H1 (cell line): Measurements from ENCODE around the gene HSF2. TPM values are rescaled to one million over a fixed set of nuclear protein-coding genes. Genes with fewer than 3 reads are reported as not detected.

Source experiments
- CTCF ChIA-PET: fragments of 300-600 bp; sonication (Branson Sonifier 250); formaldehyde crosslinking; loops from one replicate; lab custom pipeline; 2021; ENCODE audit not compliant: partially characterized antibody; lab: Charles Lee
- POLR2A ChIA-PET: fragments of 300-600 bp; sonication (Branson Sonifier 250); formaldehyde crosslinking; loops from one replicate; lab custom pipeline; 2021; ENCODE audit warnings: inconsistent platforms; ENCODE audit not compliant: partially characterized antibody; lab: Charles Lee
- DNase-seq, 2 experiments: peaks; one replicate each; pipeline versions ENCODE4 v3.0.0 to v3.0.0-alpha.2; 2010 to 2022; ENCODE audit warnings: low spot score in 2 of 2, low read depth in 1 of 2, mixed read lengths in 1 of 2
- FAIRE-seq: peaks from 2 replicates; lab custom pipeline; 2011; peaks lifted over from hg19 to GRCh38; lab: Jason Lieb, UNC
- H2AFZ ChIP-seq: 2 replicates; pipeline ENCODE4 v1.8.1; 2012; ENCODE audit warnings: low read length, inconsistent platforms
- H2AK5ac ChIP-seq: 2 replicates; pipeline ENCODE4 v1.6.1; 2013; ENCODE audit warnings: low read depth, low read length
- H2BK120ac ChIP-seq: replicated peaks from 2 replicates; pipeline ENCODE3; 2013; ENCODE audit warnings: low read depth, low read length, inconsistent platforms
- H2BK12ac ChIP-seq: 2 replicates; pipeline ENCODE4 v1.6.1; 2013; ENCODE audit warnings: low read depth, low read length
- H2BK15ac ChIP-seq: 2 replicates; pipeline ENCODE4 v1.6.1; 2013; ENCODE audit warnings: low read length
- H2BK20ac ChIP-seq: 2 replicates; pipeline ENCODE4 v1.6.1; 2013; ENCODE audit warnings: low read length
- H2BK5ac ChIP-seq: 2 replicates; pipeline ENCODE4 v1.6.1; 2013; ENCODE audit warnings: low read depth, low read length
- H3K14ac ChIP-seq: 2 replicates; pipeline ENCODE4 v1.6.1; 2013; ENCODE audit warnings: inconsistent platforms; ENCODE audit not compliant: insufficient read length
- H3K18ac ChIP-seq: 2 replicates; pipeline ENCODE4 v1.6.1; 2013; ENCODE audit warnings: low read length; ENCODE audit errors: extremely low read depth
- H3K23ac ChIP-seq: 2 replicates; pipeline ENCODE4 v1.6.1; 2013; ENCODE audit warnings: inconsistent platforms; ENCODE audit not compliant: insufficient read length
- H3K23me2 ChIP-seq: 2 replicates; pipeline ENCODE4 v1.6.1; 2013; ENCODE audit warnings: low read depth, low read length
- H3K27ac ChIP-seq: 2 replicates; pipeline ENCODE4 v1.6.1; 2011; ENCODE audit warnings: low read depth, low read length, inconsistent platforms
- H3K27me3 ChIP-seq, 4 experiments: replicated peaks in 1 of 4; 1 replicate in 1 of 4; 2 replicates in 3 of 4; pipeline versions ENCODE4 v1.6.1 to v1.8.1; 2011 to 2013; ENCODE audit warnings: low read length in 3 of 4, mild to moderate bottlenecking in 3 of 4, inconsistent platforms in 2 of 4, mixed read lengths in 2 of 4, moderate library complexity in 1 of 4; ENCODE audit not compliant: control insufficient read depth in 3 of 4, insufficient read depth in 3 of 4; ENCODE audit errors: extremely low read depth in 1 of 4
- H3K36me3 ChIP-seq, 4 experiments: 2 replicates each; pipeline versions ENCODE4 v1.6.1 to v1.8.1; 2011 to 2013; ENCODE audit warnings: mild to moderate bottlenecking in 4 of 4, low read length in 3 of 4, moderate library complexity in 2 of 4, control low read depth in 1 of 4, inconsistent platforms in 1 of 4; ENCODE audit not compliant: insufficient read depth in 4 of 4, control insufficient read depth in 2 of 4
- H3K4ac ChIP-seq: replicated peaks from 2 replicates; pipeline ENCODE3; 2013; ENCODE audit warnings: low read length, low read depth, mixed read lengths, inconsistent platforms; ENCODE audit not compliant: insufficient read length
- H3K4me1 ChIP-seq, 4 experiments: replicated peaks in 1 of 4; 1 replicate in 1 of 4; 2 replicates in 3 of 4; pipeline versions ENCODE4 v1.6.1 to v1.8.1; 2011 to 2013; ENCODE audit warnings: low read length in 3 of 4, inconsistent platforms in 2 of 4, mixed read lengths in 1 of 4; ENCODE audit not compliant: insufficient read depth in 4 of 4, control insufficient read depth in 3 of 4
- H3K4me2 ChIP-seq, 2 experiments: 2 replicates each; pipeline versions ENCODE4 v1.6.1 to v1.8.1; 2011 to 2013; ENCODE audit warnings: low read depth in 2 of 2, low read length in 2 of 2, control low read depth in 1 of 2, inconsistent platforms in 1 of 2, mild to moderate bottlenecking in 1 of 2; ENCODE audit not compliant: insufficient read depth in 1 of 2
- H3K4me3 ChIP-seq, 4 experiments: fragments of 200-600, 300-600 bp in 1 of 4; sonication (generic), shearing (Covaris generic), sonication (Bioruptor Twin) in 1 of 4; 2 replicates each; pipeline versions ENCODE4 v1.5.1 to v1.8.1; 2011 to 2016; ENCODE audit warnings: low read length in 4 of 4, low read depth in 3 of 4, control low read depth in 2 of 4, inconsistent platforms in 2 of 4, mild to moderate bottlenecking in 2 of 4, mixed read lengths in 1 of 4, moderate library complexity in 1 of 4; ENCODE audit not compliant: insufficient read depth in 2 of 4; ENCODE audit errors: extremely low read depth in 1 of 4
- H3K56ac ChIP-seq: replicated peaks from 2 replicates; pipeline ENCODE3; 2013; ENCODE audit warnings: low read depth, mild to moderate bottlenecking, mixed read lengths, low read length, inconsistent platforms; ENCODE audit not compliant: insufficient read length
- H3K79me1 ChIP-seq: 2 replicates; pipeline ENCODE4 v1.6.1; 2013; ENCODE audit warnings: low read depth, low read length, control low read depth
- H3K79me2 ChIP-seq, 2 experiments: 2 replicates each; pipeline versions ENCODE4 v1.6.1 to v1.8.1; 2012 to 2013; ENCODE audit warnings: low read length in 2 of 2, mild to moderate bottlenecking in 2 of 2, inconsistent platforms in 1 of 2; ENCODE audit not compliant: insufficient read depth in 2 of 2, control insufficient read depth in 1 of 2
- H3K9ac ChIP-seq, 4 experiments: replicated peaks in 1 of 4; 1 replicate in 1 of 4; 2 replicates in 3 of 4; pipeline versions ENCODE4 v1.6.1 to v1.8.1; 2011 to 2013; ENCODE audit warnings: low read depth in 3 of 4, low read length in 3 of 4, control low read depth in 2 of 4, mild to moderate bottlenecking in 2 of 4, moderate library complexity in 2 of 4, inconsistent platforms in 1 of 4; ENCODE audit errors: extremely low read depth in 1 of 4
- H3K9me3 ChIP-seq, 2 experiments: 2 replicates each; pipeline versions ENCODE4 v1.6.1 to v1.8.1; 2012 to 2013; ENCODE audit warnings: mild to moderate bottlenecking in 2 of 2, moderate library complexity in 2 of 2, control low read depth in 1 of 2, inconsistent platforms in 1 of 2, low read depth in 1 of 2, low read length in 1 of 2, mixed read lengths in 1 of 2; ENCODE audit not compliant: insufficient read depth in 2 of 2
- H4K20me1 ChIP-seq, 2 experiments: replicated peaks in 1 of 2; 2 replicates each; pipeline versions ENCODE3 to v1.8.1; 2011 to 2013; ENCODE audit warnings: inconsistent platforms in 2 of 2, low read length in 2 of 2, mild to moderate bottlenecking in 1 of 2; ENCODE audit not compliant: insufficient read depth in 2 of 2, control insufficient read depth in 1 of 2
- H4K5ac ChIP-seq: 2 replicates; pipeline ENCODE4 v1.6.1; 2013; ENCODE audit warnings: low read length, low read depth, mixed read lengths, inconsistent platforms; ENCODE audit not compliant: insufficient read length
- H4K8ac ChIP-seq: 2 replicates; pipeline ENCODE4 v1.8.0; 2013; ENCODE audit warnings: mild to moderate bottlenecking, moderate library complexity, low read length, inconsistent platforms; ENCODE audit not compliant: insufficient read depth; ENCODE audit errors: extremely low read depth
- H4K91ac ChIP-seq: replicated peaks from 2 replicates; pipeline ENCODE3; 2013; ENCODE audit warnings: low read length, mixed read lengths, inconsistent platforms; ENCODE audit not compliant: insufficient read length
- CHD2 ChIP-seq: IDR thresholded peaks from 2 replicates; pipeline ENCODE4 v1.6.1; 2012; ENCODE audit warnings: low read length, improper control_type of control experiment
- CTBP2 ChIP-seq: IDR thresholded peaks from 2 replicates; pipeline ENCODE4 v1.7.0; 2011; ENCODE audit warnings: borderline replicate concordance, mild to moderate bottlenecking, moderate library complexity, mixed read lengths, low read length; ENCODE audit not compliant: insufficient read depth, insufficient read length
- FOSL1 ChIP-seq: IDR thresholded peaks from 2 replicates; pipeline ENCODE4 v1.6.1; 2011; ENCODE audit warnings: mild to moderate bottlenecking, low read depth, low read length, moderate library complexity; ENCODE audit not compliant: insufficient read depth
- GABPA ChIP-seq: IDR thresholded peaks from 2 replicates; pipeline ENCODE4 v1.6.1; 2011; ENCODE audit warnings: mild to moderate bottlenecking, low read length, moderate library complexity, borderline replicate concordance; ENCODE audit not compliant: insufficient read depth
- HDAC6 ChIP-seq: IDR thresholded peaks from one replicate; pipeline ENCODE4 v1.7.1; 2012; ENCODE audit warnings: low read depth, mild to moderate bottlenecking, inconsistent platforms, low read length, moderate library complexity
- RAD21 ChIP-seq, 2 experiments: IDR thresholded peaks in 1 of 2; conservative IDR thresholded peaks in 1 of 2; 2 replicates each; pipeline ENCODE4 v1.6.1; 2011; ENCODE audit warnings: low read depth in 2 of 2, low read length in 2 of 2, improper control_type of control experiment in 1 of 2, inconsistent platforms in 1 of 2, mild to moderate bottlenecking in 1 of 2, moderate library complexity in 1 of 2
- RFX5 ChIP-seq: IDR thresholded peaks from 2 replicates; pipeline ENCODE4 v1.6.1; 2011; ENCODE audit warnings: low read depth, low read length, improper control_type of control experiment, borderline replicate concordance
- SP2 ChIP-seq: IDR thresholded peaks from 2 replicates; pipeline ENCODE4 v1.6.1; 2012; ENCODE audit warnings: mild to moderate bottlenecking, low read length, inconsistent platforms
- SP4 ChIP-seq: IDR thresholded peaks from 2 replicates; pipeline ENCODE4 v1.6.1; 2012; ENCODE audit warnings: low read length, inconsistent platforms
- WGBS, 2 experiments: shearing (Covaris generic) in 1 of 2; methylation state at CpG; one replicate each; pipeline versions ENCODE4 v1.1.6 to v1.1.7; 2013 to 2015; ENCODE audit warnings: low lambda C conversion rate in 2 of 2, mixed read lengths in 2 of 2, inconsistent platforms in 1 of 2, low coverage in 1 of 2, missing lambda C conversion rate in 1 of 2; ENCODE audit not compliant: insufficient replicate concordance in 2 of 2, insufficient coverage in 1 of 2, insufficient read length in 1 of 2; ENCODE audit errors: extremely low coverage in 1 of 2, missing lambda C conversion rate in 1 of 2; 5-methylcytosine and 5-hydroxymethylcytosine counted together
- polyA plus RNA-seq, 7 experiments: library from polyadenylated mRNA; depleted of rRNA in 3 of 7; stranded (reverse) in 5 of 7; unstranded in 2 of 7; fragments of >200 nt in 5 of 7; fragments of 200-250 nt in 2 of 7; gene quantifications; 1 replicate in 5 of 7; 2 replicates in 1 of 7; 4 replicates in 1 of 7; pipeline versions ENCODE4 v1.2.1 to v1.2.3, GENCODE V29; 2011 to 2013; ENCODE audit warnings: missing spikeins in 2 of 7, mixed read lengths in 2 of 7
- total RNA-seq: library from RNA; stranded (reverse); fragmentation: NEBNext Ultra II Directional; extraction: Animal tissue kit (Norgen Biotek cat#: 25700); gene quantifications from 2 replicates; pipeline ENCODE4 v1.2.1, GENCODE V29; 2021
- TF ChIP-seq, protein P1 (sequence below): IDR thresholded peaks from 2 replicates; pipeline ENCODE4 v1.6.1; 2012; ENCODE audit warnings: low read length, inconsistent platforms

Gene HSF2
- total and polyA plus RNA-seq, 2 of the 8 experiments (the other 6 are each of a cell fraction or from before 2014, with no cell fraction given), result 16.3 to 18.3 TPM

DNA sequence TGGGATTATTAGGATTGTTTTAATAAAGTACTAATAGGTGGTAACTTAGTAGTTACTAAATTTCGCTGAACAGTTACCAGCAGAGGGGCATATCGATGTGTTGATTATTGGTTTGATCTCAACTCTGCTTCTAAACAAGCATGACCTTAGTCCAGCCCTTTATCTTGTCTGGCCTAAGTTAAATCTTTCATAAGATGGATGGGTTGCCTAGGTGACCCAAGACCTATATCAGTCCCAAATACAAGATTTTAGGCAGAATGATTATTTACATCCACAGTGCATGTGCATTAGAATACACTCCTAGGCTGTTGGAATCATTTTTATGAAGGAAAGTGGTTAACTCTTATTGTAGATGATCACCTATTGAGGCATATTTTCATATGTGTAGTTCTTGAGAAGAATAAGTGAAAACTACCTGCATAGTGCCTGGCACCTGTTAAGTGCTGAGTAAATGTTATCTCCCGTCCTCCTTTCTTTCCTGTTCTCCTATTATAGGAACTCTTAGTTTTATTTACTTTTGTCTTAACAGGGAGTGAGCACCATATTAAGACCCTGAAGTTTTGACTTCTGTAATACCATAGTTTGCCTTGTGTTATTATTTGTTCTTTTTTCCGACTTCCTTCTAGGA lies 1.1 kb downstream of the HSF2 start:
- Histone ChIP-seq H4K5ac (no peak overlapping the region), H3K36me3 (no peaks in the 10 kb centered on the region), H2BK20ac (no peak overlapping the region), H2BK15ac (no peak overlapping the region), H2BK5ac (no peak overlapping the region), H3K9me3 (no peaks in the 10 kb centered on the region), H3K18ac (no peak overlapping the region), H2BK12ac (no peak overlapping the region), H2BK120ac (no peak overlapping the region), H3K79me1 (peaks cover 3% of the 10 kb centered on the region), H3K27me3 (peaks cover 7 to 22% (median 16%) of the 10 kb centered on the region in 4 experiments), H3K9ac (no peak overlapping the region; a peak in 1 of 7 replicates), H3K4ac (no peak overlapping the region), H3K56ac (no peak overlapping the region), H3K23ac (no peak overlapping the region), H3K4me1 (peaks cover 0 to 4% (median 0%) of the 10 kb centered on the region in 4 experiments; a peak in 2 of 7 replicates), H3K4me2 (peak overlapping the region; percentile 83 to 89), H2AK5ac (no peak overlapping the region), H4K20me1 (peaks cover 7 to 8% of the 10 kb centered on the region in 2 experiments), H2AFZ (no peak overlapping the region), H3K79me2 (peaks cover 0 to 56% of the 10 kb centered on the region in 2 experiments; a peak in 3 of 4 replicates), H3K23me2 (0 out of 2 replicates have a peak, but pooled peaks cover 2% of the 10 kb centered on the region), H3K4me3 (peak overlapping the region; percentile 85 to 99 (median 96)), H4K8ac (no peak overlapping the region), H4K91ac (no peak overlapping the region), H3K14ac (no peak overlapping the region), H3K27ac (no peak overlapping the region)
- DNase-seq (no peak), FAIRE-seq (no peak)
- ChIA-PET POLR2A (interaction anchor here (1.4 kb wide), 1 partner anchor 9 kb away, joined by 4 read pairs; no protein-coding TSS in a partner anchor), CTCF (interaction anchor here (0.6 kb wide), 1 partner anchor 784 kb away, joined by 3 read pairs; no protein-coding TSS in a partner anchor)
- 73% methylated on average over 4 of the region's 4 CpGs; no CpG with 5 or more reads in 1 of the 2 experiments for WGBS, 2 experiments
- TF ChIP-seq, protein P1, sequence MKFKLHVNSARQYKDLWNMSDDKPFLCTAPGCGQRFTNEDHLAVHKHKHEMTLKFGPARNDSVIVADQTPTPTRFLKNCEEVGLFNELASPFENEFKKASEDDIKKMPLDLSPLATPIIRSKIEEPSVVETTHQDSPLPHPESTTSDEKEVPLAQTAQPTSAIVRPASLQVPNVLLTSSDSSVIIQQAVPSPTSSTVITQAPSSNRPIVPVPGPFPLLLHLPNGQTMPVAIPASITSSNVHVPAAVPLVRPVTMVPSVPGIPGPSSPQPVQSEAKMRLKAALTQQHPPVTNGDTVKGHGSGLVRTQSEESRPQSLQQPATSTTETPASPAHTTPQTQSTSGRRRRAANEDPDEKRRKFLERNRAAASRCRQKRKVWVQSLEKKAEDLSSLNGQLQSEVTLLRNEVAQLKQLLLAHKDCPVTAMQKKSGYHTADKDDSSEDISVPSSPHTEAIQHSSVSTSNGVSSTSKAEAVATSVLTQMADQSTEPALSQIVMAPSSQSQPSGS, result no peak
- TF ChIP-seq SP4 (no peak), RFX5 (no peak), HDAC6 (no peak), SP2 (no peak), RAD21 (IDR thresholded peaks at IDR 0.05 in 1 of 2, conservative IDR thresholded peaks at IDR 0.05 in 1 of 2; ENCODE audit: low read depth in 2 of 2, low read length in 2 of 2) (no peak), CTBP2 (no peak), GABPA (no peak), CHD2 (no peak), FOSL1 (no peak)
